Endothelial cell of umbilical vein (primary cell): ENCODE data around the gene IFNA14. TPM values are rescaled to one million over a fixed set of nuclear protein-coding genes. Genes with fewer than 3 reads are reported as not detected.

Experiments used
- Bru-seq: library from RNA; stranded (reverse); fragments of 400-500 nt; gene quantifications from one replicate; lab custom pipeline; 2021; lab: Mats Ljungman, UMichigan
- BruChase-seq, 2 experiments: library from RNA; stranded (reverse); fragments of 400-500 nt; gene quantifications; one replicate each; lab custom pipeline; 2021; lab: Mats Ljungman, UMichigan
- BruUV-seq: library from RNA; stranded (reverse); fragments of 400-500 nt; replicated peaks from 2 replicates; lab custom pipeline; 2021; lab: Mats Ljungman, UMichigan
- CTCF ChIA-PET: fragments of 300-600, 350-600 bp; sonication (Branson Sonifier 250); formaldehyde crosslinking; loops from one replicate; lab custom pipeline; 2021; ENCODE audit warnings: antibody characterized with exemption, inconsistent platforms; lab: Charles Lee
- POLR2A ChIA-PET: fragments of 300-600, 350-600 bp; sonication (Branson Sonifier 250); formaldehyde crosslinking; loops from one replicate; lab custom pipeline; 2021; ENCODE audit warnings: antibody characterized with exemption, inconsistent platforms; lab: Charles Lee
- DNase-seq: peaks from one replicate; pipeline ENCODE4 v3.0.0-alpha.2; 2011; ENCODE audit warnings: low read depth, low spot score
- FAIRE-seq: peaks from 2 replicates; lab custom pipeline; 2011; peaks lifted over from hg19 to GRCh38; lab: Jason Lieb, UNC
- H2AFZ ChIP-seq: 2 replicates; pipeline ENCODE4 v1.6.0; 2012; ENCODE audit warnings: low read depth, low read length, control low read depth, inconsistent platforms
- H3K27ac ChIP-seq: 2 replicates; pipeline ENCODE4 v1.5.1; 2011; ENCODE audit warnings: low read depth, mild to moderate bottlenecking, control low read depth, low read length, moderate library complexity; ENCODE audit not compliant: insufficient read depth
- H3K27me3 ChIP-seq, 2 experiments: 2 replicates each; pipeline versions ENCODE4 v1.6.0 to v1.6.1; 2011; ENCODE audit warnings: low read length in 2 of 2, mixed read lengths in 1 of 2; ENCODE audit not compliant: control insufficient read depth in 2 of 2, insufficient read depth in 2 of 2
- H3K36me3 ChIP-seq, 2 experiments: 2 replicates in 1 of 2; 3 replicates in 1 of 2; pipeline ENCODE4 v1.5.1; 2011; ENCODE audit warnings: low read length in 2 of 2, mild to moderate bottlenecking in 1 of 2, moderate library complexity in 1 of 2; ENCODE audit not compliant: control insufficient read depth in 2 of 2, insufficient read depth in 2 of 2; ENCODE audit errors: extremely low read depth in 1 of 2
- H3K4me1 ChIP-seq: 3 replicates; pipeline ENCODE4 v1.5.1; 2011; ENCODE audit warnings: mild to moderate bottlenecking, low read length; ENCODE audit not compliant: control insufficient read depth, insufficient read depth; ENCODE audit errors: extremely low read depth
- H3K4me2 ChIP-seq: 2 replicates; pipeline ENCODE4 v1.6.1; 2011; ENCODE audit warnings: low read length, control low read depth, mixed read lengths; ENCODE audit not compliant: insufficient read depth
- H3K4me3 ChIP-seq, 3 experiments: fragments of 200-600 bp in 1 of 3; sonication (generic), shearing (Covaris generic) in 1 of 3; replicated peaks in 1 of 3; 2 replicates each; pipeline ENCODE4 v1.5.1; 2011 to 2016; ENCODE audit warnings: control low read depth in 3 of 3, low read length in 3 of 3, mild to moderate bottlenecking in 2 of 3, inconsistent platforms in 1 of 3, low read depth in 1 of 3, moderate library complexity in 1 of 3; ENCODE audit not compliant: insufficient read depth in 1 of 3
- H3K79me2 ChIP-seq: 2 replicates; pipeline ENCODE4 v1.6.0; 2012; ENCODE audit warnings: low read length, inconsistent platforms; ENCODE audit not compliant: control insufficient read depth, insufficient read depth
- H3K9ac ChIP-seq: replicated peaks from 2 replicates; pipeline ENCODE3; 2011; ENCODE audit warnings: low read length, control low read depth; ENCODE audit not compliant: insufficient read depth; ENCODE audit errors: extremely low read depth
- H3K9me1 ChIP-seq: replicated peaks from 3 replicates; pipeline ENCODE4 v1.6.0; 2011; ENCODE audit warnings: mild to moderate bottlenecking, low read length; ENCODE audit not compliant: control insufficient read depth, insufficient read depth; ENCODE audit errors: extremely low read depth
- H3K9me3 ChIP-seq: replicated peaks from 2 replicates; pipeline ENCODE4 v1.5.1; 2012; ENCODE audit warnings: low read length, inconsistent platforms; ENCODE audit not compliant: control insufficient read depth, insufficient read depth
- H4K20me1 ChIP-seq: replicated peaks from 2 replicates; pipeline ENCODE3; 2011; ENCODE audit warnings: mild to moderate bottlenecking, low read length; ENCODE audit not compliant: control insufficient read depth, insufficient read depth; ENCODE audit errors: extremely low read depth
- EZH2 ChIP-seq: IDR thresholded peaks from 2 replicates; pipeline ENCODE4 v1.6.1; 2012; ENCODE audit warnings: borderline replicate concordance, low read depth, mild to moderate bottlenecking, moderate library complexity, low read length, inconsistent platforms; ENCODE audit not compliant: severe bottlenecking
- FOS ChIP-seq: IDR thresholded peaks from 2 replicates; pipeline ENCODE4 v1.6.1; 2011; ENCODE audit warnings: mild to moderate bottlenecking, low read length, moderate library complexity, borderline replicate concordance; ENCODE audit not compliant: insufficient read depth
- GATA2 ChIP-seq: IDR thresholded peaks from 2 replicates; pipeline ENCODE4 v1.7.0; 2011; ENCODE audit warnings: low read depth, mild to moderate bottlenecking, moderate library complexity, mixed read lengths, low read length; ENCODE audit not compliant: insufficient read length, insufficient read depth
- JUN ChIP-seq: IDR thresholded peaks from 2 replicates; pipeline ENCODE4 v1.6.1; 2011; ENCODE audit warnings: borderline replicate concordance, low read depth; ENCODE audit not compliant: insufficient read length, insufficient read depth
- MYC ChIP-seq: IDR thresholded peaks from one replicate; pipeline ENCODE4 v1.6.1; 2011; ENCODE audit warnings: mild to moderate bottlenecking, low read depth, low read length
- POLR2A ChIP-seq: IDR thresholded peaks from 2 replicates; pipeline ENCODE4 v1.6.1; 2012; ENCODE audit warnings: low read depth, mild to moderate bottlenecking, control low read depth, low read length
- POLR2AphosphoS5 ChIP-seq: IDR thresholded peaks from 2 replicates; pipeline ENCODE4 v1.6.1; 2012; ENCODE audit warnings: low read depth, mild to moderate bottlenecking, control low read depth, low read length, moderate library complexity; ENCODE audit not compliant: insufficient read depth
- dilution Hi-C: fragments of 300-500 bp; cut with MboI; formaldehyde crosslinking; loops from one replicate; pipeline ENCODE4 v1.15.0; 2019; ENCODE audit warnings: low sequenced_read_pairs; ENCODE audit not compliant: extremely low pct_ligation_motif_present
- intact Hi-C: fragments of 100-400 bp; cut with micrococcal nuclease; formaldehyde crosslinking; loops from one replicate; pipeline ENCODE4 v1.10.0; 2022
- long read RNA-seq: library from polyadenylated mRNA; stranded (forward); transcript quantifications from one replicate; pipeline ENCODE4 v2.0.0, GENCODE V29; 2021
- polyA minus RNA-seq, 3 experiments: library from RNA; depleted of rRNA, polyadenylated mRNA; stranded (reverse); fragments of >200 nt; gene quantifications; 1 replicate in 1 of 3; 2 replicates in 2 of 3; pipeline ENCODE4 v1.2.3, GENCODE V29; 2011
- polyA plus RNA-seq, 4 experiments: library from polyadenylated mRNA; depleted of rRNA in 3 of 4; stranded (reverse) in 3 of 4; unstranded in 1 of 4; fragments of >200 nt; gene quantifications; 2 replicates each; pipeline versions ENCODE4 v1.2.1 to v1.2.3, GENCODE V29; 2011 to 2012; ENCODE audit warnings: missing spikeins in 1 of 4
- total RNA-seq: library from RNA; stranded (reverse); gene quantifications from 2 replicates; pipeline ENCODE4 v1.2.3, GENCODE V29; 2021
- TF ChIP-seq, protein P1 (sequence below), 2 donors: IDR thresholded peaks; 1 replicate in 1 of 2; 2 replicates in 1 of 2; pipeline ENCODE4 v1.5.1; 2011; ENCODE audit warnings: low read length in 2 of 2, mild to moderate bottlenecking in 2 of 2, moderate library complexity in 2 of 2, control low read depth in 1 of 2, inconsistent platforms in 1 of 2, low read depth in 1 of 2; ENCODE audit not compliant: insufficient read depth in 1 of 2; ENCODE audit errors: extremely low read depth in 1 of 2
- TF ChIP-seq, protein P2 (sequence below): IDR thresholded peaks from 2 replicates; pipeline ENCODE4 v1.6.1; 2011; ENCODE audit not compliant: insufficient read depth, insufficient read length

Gene IFNA14
- total RNA-seq = not detected in 2 replicates
- polyA plus RNA-seq = not detected in 2 replicates
- polyA plus RNA-seq (2011; cell fraction: cytosol; rRNA removed) = not detected in 2 replicates
- not detected in 2 replicates for polyA plus RNA-seq (2011; cell fraction: nucleus; rRNA removed)
- polyA plus RNA-seq (2012) = not detected in 2 replicates
- not detected in 2 replicates for polyA minus RNA-seq
- polyA minus RNA-seq (2011; cell fraction: cytosol; rRNA and poly(A)+ RNA removed) = not detected
- not detected in 2 replicates for polyA minus RNA-seq (2011; cell fraction: nucleus; rRNA and poly(A)+ RNA removed)
- not detected for Bru-seq, nascent RNA
- BruChase-seq, experiment 1, labeled RNA remaining after a 6-hour chase = not detected
- not detected for BruChase-seq, experiment 2, labeled RNA remaining after a 2-hour chase
- long read RNA-seq = 0 reads

DNA sequence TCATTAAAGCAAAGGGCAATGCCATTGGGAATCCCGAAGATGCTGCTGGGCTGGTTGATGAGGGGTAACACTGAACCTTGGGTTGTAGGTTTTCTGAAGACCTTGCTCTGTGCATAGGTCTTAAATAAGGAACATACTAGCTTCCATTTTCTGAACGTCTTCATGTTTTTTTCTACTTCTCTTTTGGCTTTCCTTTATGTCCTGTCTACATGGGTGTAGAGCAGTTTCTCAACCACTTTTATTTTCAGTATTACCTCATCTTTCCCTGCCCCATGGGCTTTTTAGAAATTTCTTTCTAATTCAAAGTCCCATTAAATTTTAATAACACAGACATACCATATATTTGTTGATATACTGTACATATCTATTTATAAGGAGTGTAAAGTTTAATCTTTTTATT is at the start of gene IFNA14:
Gene IFNA14 (minus strand): TSS at position 95 of the 400 bp plus-strand sequence. CDS start 70 bp downstream, at position 25.
- no TSS peak for BruUV-seq
- no peak for TF ChIP-seq POLR2AphosphoS5
- TF ChIP-seq, protein P1, sequence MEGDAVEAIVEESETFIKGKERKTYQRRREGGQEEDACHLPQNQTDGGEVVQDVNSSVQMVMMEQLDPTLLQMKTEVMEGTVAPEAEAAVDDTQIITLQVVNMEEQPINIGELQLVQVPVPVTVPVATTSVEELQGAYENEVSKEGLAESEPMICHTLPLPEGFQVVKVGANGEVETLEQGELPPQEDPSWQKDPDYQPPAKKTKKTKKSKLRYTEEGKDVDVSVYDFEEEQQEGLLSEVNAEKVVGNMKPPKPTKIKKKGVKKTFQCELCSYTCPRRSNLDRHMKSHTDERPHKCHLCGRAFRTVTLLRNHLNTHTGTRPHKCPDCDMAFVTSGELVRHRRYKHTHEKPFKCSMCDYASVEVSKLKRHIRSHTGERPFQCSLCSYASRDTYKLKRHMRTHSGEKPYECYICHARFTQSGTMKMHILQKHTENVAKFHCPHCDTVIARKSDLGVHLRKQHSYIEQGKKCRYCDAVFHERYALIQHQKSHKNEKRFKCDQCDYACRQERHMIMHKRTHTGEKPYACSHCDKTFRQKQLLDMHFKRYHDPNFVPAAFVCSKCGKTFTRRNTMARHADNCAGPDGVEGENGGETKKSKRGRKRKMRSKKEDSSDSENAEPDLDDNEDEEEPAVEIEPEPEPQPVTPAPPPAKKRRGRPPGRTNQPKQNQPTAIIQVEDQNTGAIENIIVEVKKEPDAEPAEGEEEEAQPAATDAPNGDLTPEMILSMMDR (IDR thresholded peaks at IDR 0.05; ENCODE audit: extremely low read depth in 1 of 2, insufficient read depth in 1 of 2, low read depth in 1 of 2, low read length in 2 of 2) = no peak
- no peak for TF ChIP-seq JUN
- TF ChIP-seq MYC = no peak
- no peak for TF ChIP-seq EZH2
- TF ChIP-seq FOS = no peak
- no peak for TF ChIP-seq GATA2
- TF ChIP-seq, protein P2, sequence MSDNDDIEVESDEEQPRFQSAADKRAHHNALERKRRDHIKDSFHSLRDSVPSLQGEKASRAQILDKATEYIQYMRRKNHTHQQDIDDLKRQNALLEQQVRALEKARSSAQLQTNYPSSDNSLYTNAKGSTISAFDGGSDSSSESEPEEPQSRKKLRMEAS = no peak
- TF ChIP-seq POLR2A = no peak
- DNase-seq (no peak), FAIRE-seq (no peak)
- Histone ChIP-seq H3K79me2 (no peaks in the 10 kb centered on the region), H3K27ac (no peak within 1 kb of the TSS), H4K20me1 (peaks cover 2% of the 10 kb centered on the region), H3K4me2 (no peak within 1 kb of the TSS), H3K36me3 (no peaks in the 10 kb centered on the region), H3K9ac (no peak within 1 kb of the TSS), H3K4me3 (no peak within 1 kb of the TSS), H2AFZ (no peak within 1 kb of the TSS), H3K27me3 (peaks cover 11 to 28% of the 10 kb centered on the region in 2 experiments), H3K9me3 (no peaks in the 10 kb centered on the region), H3K4me1 (no peaks in the 10 kb centered on the region), H3K9me1 (peaks cover 2% of the 10 kb centered on the region)
- CTCF ChIA-PET = interaction anchor here (0.6 to 2.2 kb wide), 3 partner anchors 13 to 196 kb away, joined by 3 to 8 read pairs (median 6); no protein-coding TSS in a partner anchor
- POLR2A ChIA-PET = no interaction called here
- intact Hi-C loops = loop anchor here (5.0 kb wide), 1 partner anchor 227 kb away; no protein-coding TSS in a partner anchor
- dilution Hi-C loops = no loop called here
